Tibial artery (tissue), 4 donors: ENCODE data around the gene FNDC8.
"Not testable (repeated sequence)": the region's sequence is repeated elsewhere in the genome, so short reads cannot be mapped to it uniquely, and the experiment has no call there.

ENCODE experiments used
- DNase-seq, 2 donors: peaks; one replicate each; pipeline ENCODE4 v3.0.0-alpha.2; 2019
- H3K27ac ChIP-seq, 2 donors: fragments of 200-600 bp; sonication (generic) in 1 of 2; 1 replicate in 1 of 2; 2 replicates in 1 of 2; pipeline ENCODE4 v1.5.1; 2018 to 2019; ENCODE audit warnings: mild to moderate bottlenecking in 1 of 2
- H3K27me3 ChIP-seq, 2 donors: fragments of 200-600 bp; sonication (generic) in 1 of 2; one replicate each; pipeline versions ENCODE4 v1.5.1 to v1.6.0; 2016 to 2019
- H3K36me3 ChIP-seq, 3 donors: fragments of 200-600 bp; sonication (generic) in 2 of 3; one replicate each; pipeline ENCODE4 v1.5.1; 2016 to 2019; ENCODE audit warnings: mild to moderate bottlenecking in 2 of 3
- H3K4me1 ChIP-seq, 4 donors: fragments of 200-600 bp; sonication (generic) in 2 of 4; 1 replicate in 3 of 4; 2 replicates in 1 of 4; pipeline ENCODE4 v1.5.1; 2016 to 2019
- H3K4me3 ChIP-seq, 2 donors: fragments of 200-600 bp; sonication (generic) in 1 of 2; 1 replicate in 1 of 2; 2 replicates in 1 of 2; pipeline ENCODE4 v1.5.1; 2018 to 2019; ENCODE audit warnings: mild to moderate bottlenecking in 2 of 2
- H3K9me3 ChIP-seq, 3 donors: fragments of 200-600 bp; sonication (generic) in 1 of 3; one replicate each; pipeline ENCODE4 v1.5.1; 2016 to 2019
- CTCF ChIP-seq, 2 experiments: fragments of 200-600 bp in 1 of 2; fragments of 450-650 bp in 1 of 2; IDR thresholded peaks; one replicate each; pipeline ENCODE4 v1.5.1; 2017 to 2019; ENCODE audit warnings: antibody characterized with exemption in 2 of 2, mild to moderate bottlenecking in 1 of 2, moderate library complexity in 1 of 2
- intact Hi-C: fragments of 100-400 bp; cut with DNase I; formaldehyde crosslinking; loops from one replicate; pipeline ENCODE4 v1.15.0; 2023; ENCODE audit warnings: low total_unique reads

The FNDC8 gene

GRCh38 chr17:35169835-35170363 lies 48.5 kb downstream of the FNDC8 start:
- TF ChIP-seq CTCF (IDR thresholded peaks at IDR 0.05) = no peak
- Histone ChIP-seq H3K4me1 (no peaks in the 10 kb centered on the region), H3K9me3 (no peaks in the 10 kb centered on the region), H3K36me3 (no peaks in the 10 kb centered on the region), H3K27me3 (peaks cover 0 to 14% of the 10 kb centered on the region in 2 donors), H3K4me3 (no peak overlapping the region), H3K27ac (no peak overlapping the region)
- intact Hi-C loops = loop anchor here (10.0 kb wide), 1 partner anchor 365 kb away; the partner anchor contains the start of gene SLFN12L
- no peak for DNase-seq

GRCh38 chr17:35170968-35171771 lies 49.8 kb downstream of the FNDC8 start:
- H3K4me1 ChIP-seq = no peaks in the 10 kb centered on the region
- no peaks in the 10 kb centered on the region for H3K36me3 ChIP-seq
- DNase-seq = peak in 1 of 2 donors; percentile 28
- no peak overlapping the region for H3K27ac ChIP-seq
- H3K4me3 ChIP-seq = no peak overlapping the region
- H3K9me3 ChIP-seq = no peaks in the 10 kb centered on the region
- H3K27me3 ChIP-seq = peaks cover 0 to 17% of the 10 kb centered on the region in 2 donors
- TF ChIP-seq CTCF (IDR thresholded peaks at IDR 0.05) = peak; percentile 9 to 43
- intact Hi-C loops = loop anchor here (10.0 kb wide), 1 partner anchor 364 kb away; the partner anchor contains the start of gene SLFN12L

- Histone ChIP-seq H3K27me3 (peaks cover 0 to 17% of the 10 kb centered on the region in 2 donors), H3K4me1 (no peaks in the 10 kb centered on the region), H3K9me3 (no peaks in the 10 kb centered on the region), H3K4me3 (no peak overlapping the region), H3K36me3 (no peaks in the 10 kb centered on the region), H3K27ac (no peak overlapping the region)
- no peak for TF ChIP-seq CTCF (IDR thresholded peaks at IDR 0.05)
- DNase-seq = no peak
- intact Hi-C loops = loop anchor here (10.0 kb wide), 1 partner anchor 363 kb away; the partner anchor contains the start of gene SLFN12L
Observed at GRCh38 chr17:35171834-35172233, 50.4 kb downstream of the FNDC8 start.

GRCh38 chr17:35172321-35172720 lies 50.9 kb downstream of the FNDC8 start:
- H3K9me3 ChIP-seq, H3K4me1 ChIP-seq, DNase-seq, H3K27ac ChIP-seq, H3K36me3 ChIP-seq, H3K4me3 ChIP-seq: not testable (repeated sequence)
- intact Hi-C loops = loop anchor here (10.0 kb wide), 1 partner anchor 362 kb away; the partner anchor contains the start of gene SLFN12L
- H3K27me3 ChIP-seq = peaks cover 0 to 17% of the 10 kb centered on the region in 2 donors

GRCh38 chr17:35174835-35175334 lies 53.5 kb downstream of the FNDC8 start:
- no peak for TF ChIP-seq CTCF (IDR thresholded peaks at IDR 0.05)
- H3K36me3 ChIP-seq = no peaks in the 10 kb centered on the region
- H3K9me3 ChIP-seq = no peaks in the 10 kb centered on the region
- no peak overlapping the region for H3K27ac ChIP-seq
- peaks cover 0 to 10% of the 10 kb centered on the region in 2 donors for H3K27me3 ChIP-seq
- H3K4me3 ChIP-seq = no peak overlapping the region
- DNase-seq = no peak
- intact Hi-C loops = loop anchor here (10.0 kb wide), 1 partner anchor 360 kb away; the partner anchor contains the start of gene SLFN12L
- H3K4me1 ChIP-seq = no peaks in the 10 kb centered on the region
